GM23338 (cell line): Measurements from ENCODE around the gene HOXA3. TPM values are rescaled to one million over a fixed set of nuclear protein-coding genes. Genes with fewer than 3 reads are reported as not detected.
A peak's percentile ranks its signal among the peaks of the same experiment; 100 is the strongest.

ENCODE experiments used
- ATAC-seq: fragments of 200-7000 bp; cut with Tn5 transposase; 3 replicates; pipeline ENCODE4 v1.9.1; 2020
- DNase-seq: peaks from one replicate; pipeline ENCODE4 v3.0.0-alpha.2; 2015; ENCODE audit warnings: low spot score
- H2AFZ ChIP-seq: fragments of 200-600 bp; sonication (generic); 2 replicates; pipeline ENCODE4 v1.8.0; 2016; ENCODE audit warnings: antibody characterized with exemption, mild to moderate bottlenecking, moderate library complexity
- H3F3A ChIP-seq: fragments of 200-600 bp; sonication (generic); replicated peaks from 2 replicates; pipeline ENCODE4 v1.8.0; 2017; ENCODE audit warnings: antibody characterized with exemption, mixed run types, low read depth
- H3K27ac ChIP-seq: fragments of 200-600 bp; sonication (generic); 2 replicates; pipeline ENCODE4 v1.6.1; 2016; ENCODE audit warnings: low read depth
- H3K27me3 ChIP-seq: fragments of 200-600 bp; sonication (generic); 2 replicates; pipeline ENCODE4 v1.8.0; 2016; ENCODE audit warnings: mild to moderate bottlenecking, mixed run types, moderate library complexity; ENCODE audit not compliant: insufficient read depth
- H3K36me3 ChIP-seq: fragments of 200-600 bp; sonication (generic); 2 replicates; pipeline ENCODE4 v1.8.0; 2016; ENCODE audit warnings: mild to moderate bottlenecking; ENCODE audit not compliant: insufficient read depth
- H3K4me1 ChIP-seq: fragments of 200-600 bp; sonication (generic); 2 replicates; pipeline ENCODE4 v1.8.0; 2016; ENCODE audit warnings: mild to moderate bottlenecking, moderate library complexity; ENCODE audit not compliant: insufficient read depth
- H3K4me2 ChIP-seq: fragments of 200-600 bp; sonication (generic); 2 replicates; pipeline ENCODE4 v1.7.1; 2017; ENCODE audit warnings: mixed run types
- H3K4me3 ChIP-seq: fragments of 200-600 bp; sonication (generic); 2 replicates; pipeline ENCODE4 v1.6.1; 2016; ENCODE audit warnings: mixed run types
- H3K79me2 ChIP-seq: fragments of 200-600 bp; sonication (generic); replicated peaks from 2 replicates; pipeline ENCODE4 v1.8.0; 2017; ENCODE audit warnings: mild to moderate bottlenecking; ENCODE audit not compliant: insufficient read depth
- H3K9me2 ChIP-seq: fragments of 200-600 bp; sonication (generic); 2 replicates; pipeline ENCODE4 v1.8.0; 2017; ENCODE audit not compliant: insufficient read depth
- H4K20me1 ChIP-seq: fragments of 200-600 bp; sonication (generic); replicated peaks from 2 replicates; pipeline ENCODE4 v1.8.0; 2017; ENCODE audit warnings: mild to moderate bottlenecking; ENCODE audit not compliant: insufficient read depth
- H3K27ac Mint-ChIP-seq: 2 replicates; pipeline ENCODE4 v1.8.0; 2020; ENCODE audit warnings: inconsistent platforms, mild to moderate bottlenecking, moderate library complexity, mixed read lengths
- H3K27me3 Mint-ChIP-seq: 3 replicates; pipeline ENCODE4 v1.8.0; 2022; ENCODE audit warnings: low read depth, mild to moderate bottlenecking, moderate library complexity, mixed read lengths, inconsistent platforms; ENCODE audit not compliant: insufficient read depth, poor library complexity
- H3K36me3 Mint-ChIP-seq: 3 replicates; pipeline ENCODE4 v1.8.0; 2021; ENCODE audit warnings: low read depth, mild to moderate bottlenecking, inconsistent platforms, moderate library complexity, mixed read lengths
- H3K4me1 Mint-ChIP-seq: 3 replicates; pipeline ENCODE4 v1.8.0; 2020; ENCODE audit warnings: mild to moderate bottlenecking, inconsistent platforms, mixed read lengths
- H3K4me3 Mint-ChIP-seq: 3 replicates; pipeline ENCODE4 v1.8.0; 2021; ENCODE audit warnings: moderate library complexity, mild to moderate bottlenecking, inconsistent platforms, mixed read lengths
- H3K9me3 Mint-ChIP-seq: 3 replicates; pipeline ENCODE4 v1.8.0; 2020; ENCODE audit warnings: moderate library complexity, mild to moderate bottlenecking, inconsistent platforms, mixed read lengths
- ETS1 ChIP-seq: IDR thresholded peaks from 2 replicates; pipeline ENCODE4 v1.6.1; 2016; ENCODE audit warnings: antibody characterized with exemption
- EZH2 ChIP-seq: fragments of 200-600 bp; sonication (generic); IDR thresholded peaks from one replicate; pipeline ENCODE4 v1.8.0; 2017; ENCODE audit warnings: antibody characterized with exemption, mild to moderate bottlenecking, low read depth; ENCODE audit not compliant: unreplicated experiment
- EZH2phosphoT487 ChIP-seq: fragments of 200-600 bp; sonication (generic); IDR thresholded peaks from one replicate; pipeline ENCODE4 v1.8.1; 2018; ENCODE audit warnings: antibody characterized with exemption; ENCODE audit not compliant: unreplicated experiment
- REST ChIP-seq: IDR thresholded peaks from one replicate; pipeline ENCODE4 v1.6.1; 2018; ENCODE audit warnings: antibody characterized with exemption; ENCODE audit not compliant: unreplicated experiment
- STAT1 ChIP-seq: IDR thresholded peaks from one replicate; pipeline ENCODE4 v1.6.1; 2016; ENCODE audit warnings: antibody characterized with exemption; ENCODE audit not compliant: unreplicated experiment
- ZNF114 ChIP-seq: fragments of 250-450 bp; sonication (Bioruptor Pico); IDR thresholded peaks from 2 replicates; pipeline ENCODE4 v1.5.0; 2020; ENCODE audit warnings: mild to moderate bottlenecking, moderate library complexity
- ZNF462 ChIP-seq: fragments of 250-450 bp; sonication (Bioruptor Pico); IDR thresholded peaks from 2 replicates; pipeline ENCODE4 v1.5.0; 2020; ENCODE audit warnings: mild to moderate bottlenecking, moderate library complexity
- polyA plus RNA-seq: library from polyadenylated mRNA; unstranded; fragments of >200 nt; fragmentation: Nextera tagmentation; extraction: Ambion mirVana; gene quantifications from 2 replicates; pipeline ENCODE4 v1.2.1, GENCODE V29; 2016
- total RNA-seq: library from RNA; depleted of rRNA; stranded (reverse); fragments of >200 nt; shearing (Covaris generic); gene quantifications from 2 replicates; pipeline ENCODE4 v1.2.3, GENCODE V29; 2014

The HOXA3 gene
- total and polyA plus RNA-seq, 2 experiments from 2014 or later = not detected

GRCh38 chr7:27095050-27095896, 57.1 kb downstream of the HOXA3 start:
- Histone ChIP-seq H3K79me2 (no peaks in the 10 kb centered on the region), H2AFZ (no peak overlapping the region), H3K27me3 (peaks cover 100% of the 10 kb centered on the region), H3K36me3 (no peaks in the 10 kb centered on the region), H4K20me1 (peaks cover 54% of the 10 kb centered on the region), H3K4me1 (peaks cover 67% of the 10 kb centered on the region), H3F3A (peaks cover 46% of the 10 kb centered on the region), H3K4me3 (peak overlapping the region; percentile 60), H3K4me2 (peak overlapping the region; percentile 84; the same call in 1 of the 2 replicates), H3K27ac (no peak overlapping the region), H3K9me2 (no peaks in the 10 kb centered on the region)
- Mint-ChIP-seq H3K27ac (no peak overlapping the region), H3K4me3 (peak overlapping the region; percentile 69), H3K9me3 (peaks cover 8% of the 10 kb centered on the region; the same call in 2 of the 3 replicates), H3K36me3 (no peaks in the 10 kb centered on the region), H3K27me3 (peaks cover 100% of the 10 kb centered on the region), H3K4me1 (peaks cover 62% of the 10 kb centered on the region)
- TF ChIP-seq ZNF462 (CRISPR knock-in tag) (no peak), STAT1 (no peak), ZNF114 (CRISPR knock-in tag) (no peak), ETS1 (no peak), EZH2 (peak; percentile 92), EZH2phosphoT487 (peak; percentile 50), REST (no peak)
- peak; percentile 13 for ATAC-seq
- peak; percentile 36 for DNase-seq
